GM12878 (cell line): ENCODE results near the gene CTXN1. TPM values are rescaled to one million over a fixed set of nuclear protein-coding genes. Genes with fewer than 3 reads are reported as not detected.

Experiments used
- ATAC-seq: fragments of 200-7000 bp; cut with Tn5 transposase; 3 replicates; pipeline ENCODE4 v1.9.1; 2020; ENCODE audit warnings: mild to moderate bottlenecking, moderate library complexity
- BruUV-seq: library from RNA; stranded (reverse); fragments of 400-500 nt; replicated peaks from 2 replicates; lab custom pipeline; 2021; lab: Mats Ljungman, UMichigan
- CTCF ChIA-PET: fragments of 300-600 bp; sonication (Branson Sonifier 250); formaldehyde crosslinking; extraction: SDS; loops from one replicate; lab custom pipeline; 2021; ENCODE audit warnings: inconsistent platforms; lab: Yijun Ruan, JAX
- POLR2A ChIA-PET: fragments of 350-600 bp; formaldehyde crosslinking; extraction: SDS; loops from one replicate; lab custom pipeline; 2021; ENCODE audit warnings: inconsistent platforms; lab: Charles Lee
- RAD21 ChIA-PET: fragments of 300-600 bp; sonication (Branson Sonifier 250); formaldehyde crosslinking; loops from one replicate; lab custom pipeline; 2023; ENCODE audit warnings: antibody characterized with exemption; ENCODE audit not compliant: unreplicated experiment; lab: Charles Lee
- SMC1A ChIA-PET: fragments of 300-600 bp; sonication (Branson Sonifier 250); formaldehyde crosslinking; loops from one replicate; lab custom pipeline; 2023; ENCODE audit not compliant: unreplicated experiment, uncharacterized antibody; lab: Charles Lee
- DNase-seq: peaks from one replicate; pipeline ENCODE4 v3.0.0-alpha.2; 2011; ENCODE audit warnings: low read depth, low spot score
- FAIRE-seq: peaks from 3 replicates; lab custom pipeline; 2011; peaks lifted over from hg19 to GRCh38; lab: Jason Lieb, UNC
- H2AFZ ChIP-seq: 2 replicates; pipeline ENCODE4 v1.6.0; 2011; ENCODE audit warnings: low read depth, low read length, control low read depth; ENCODE audit not compliant: control insufficient read depth
- H3K27ac ChIP-seq: 2 replicates; pipeline ENCODE4 v1.5.1; 2011; ENCODE audit warnings: control low read depth; ENCODE audit not compliant: control insufficient read depth, insufficient read depth
- H3K27me3 ChIP-seq, 2 experiments: replicated peaks in 1 of 2; 2 replicates each; pipeline versions ENCODE4 v1.6.0 to v1.6.1; 2011; ENCODE audit warnings: low read length in 1 of 2; ENCODE audit not compliant: control insufficient read depth in 2 of 2, insufficient read depth in 2 of 2
- H3K36me3 ChIP-seq, 2 experiments: 2 replicates each; pipeline ENCODE4 v1.5.1; 2011; ENCODE audit warnings: low read length in 1 of 2; ENCODE audit not compliant: control insufficient read depth in 2 of 2, insufficient read depth in 2 of 2
- H3K4me1 ChIP-seq: 2 replicates; pipeline ENCODE4 v1.6.1; 2011; ENCODE audit warnings: mild to moderate bottlenecking, low read length, moderate library complexity, mixed read lengths; ENCODE audit not compliant: control insufficient read depth, insufficient read depth
- H3K4me2 ChIP-seq: 2 replicates; pipeline ENCODE4 v1.6.0; 2011; ENCODE audit warnings: control low read depth; ENCODE audit not compliant: control insufficient read depth, insufficient read depth
- H3K4me3 ChIP-seq: fragments of 200-600 bp; sonication (generic); 2 replicates; pipeline ENCODE4 v1.5.1; 2016
- H3K79me2 ChIP-seq: 2 replicates; pipeline ENCODE4 v1.6.0; 2011; ENCODE audit warnings: low read length; ENCODE audit not compliant: control insufficient read depth, insufficient read depth
- H3K9ac ChIP-seq: 2 replicates; pipeline ENCODE4 v1.8.0; 2011; ENCODE audit warnings: low read length, control low read depth, mixed read lengths; ENCODE audit not compliant: control insufficient read depth, insufficient read depth
- H3K9me3 ChIP-seq: replicated peaks from 3 replicates; pipeline ENCODE4 v1.5.1; 2011; ENCODE audit warnings: mild to moderate bottlenecking, low read length; ENCODE audit not compliant: control insufficient read depth, insufficient read depth
- H4K20me1 ChIP-seq: 2 replicates; pipeline ENCODE4 v1.6.0; 2011; ENCODE audit not compliant: control insufficient read depth, insufficient read depth
- BACH1 ChIP-seq: fragments of 450-650 bp; IDR thresholded peaks from 2 replicates; pipeline ENCODE4 v1.6.1; 2017; ENCODE audit warnings: mild to moderate bottlenecking, borderline replicate concordance
- CEBPB ChIP-seq, 2 experiments: fragments of 150-350 bp in 1 of 2; IDR thresholded peaks; 2 replicates each; pipeline ENCODE4 v1.6.1; 2012 to 2014; ENCODE audit warnings: low read depth in 2 of 2, low read length in 2 of 2, borderline replicate concordance in 1 of 2, inconsistent platforms in 1 of 2
- CREB1 ChIP-seq: IDR thresholded peaks from 2 replicates; pipeline ENCODE4 v1.6.1; 2012; ENCODE audit warnings: low read depth, mild to moderate bottlenecking, inconsistent platforms
- DPF2 ChIP-seq: fragments of 450-650 bp; IDR thresholded peaks from 2 replicates; pipeline ENCODE4 v1.6.1; 2017; ENCODE audit warnings: mild to moderate bottlenecking
- EGR1 ChIP-seq, 2 experiments: IDR thresholded peaks; 1 replicate in 1 of 2; 2 replicates in 1 of 2; pipeline ENCODE4 v1.6.1; 2011 to 2012; ENCODE audit warnings: low read depth in 2 of 2, low read length in 2 of 2, borderline replicate concordance in 1 of 2, mild to moderate bottlenecking in 1 of 2, moderate library complexity in 1 of 2
- EZH2 ChIP-seq: IDR thresholded peaks from 2 replicates; pipeline ENCODE4 v1.6.1; 2012; ENCODE audit warnings: low read depth, mild to moderate bottlenecking, control low read depth, inconsistent platforms, low read length, borderline replicate concordance; ENCODE audit not compliant: control insufficient read depth
- KDM1A ChIP-seq: fragments of 200-600 bp; sonication (generic); IDR thresholded peaks from 2 replicates; pipeline ENCODE4 v1.6.1; 2016; ENCODE audit warnings: borderline replicate concordance
- NBN ChIP-seq: fragments of 450-650 bp; IDR thresholded peaks from 2 replicates; pipeline ENCODE4 v1.6.1; 2016
- SPI1 ChIP-seq: IDR thresholded peaks from 2 replicates; pipeline ENCODE4 v1.6.1; 2011; ENCODE audit warnings: low read depth, mild to moderate bottlenecking, low read length, moderate library complexity, borderline replicate concordance; ENCODE audit not compliant: insufficient read depth
- WGBS: methylation state at CpG from one replicate; pipeline ENCODE4 v1.1.6; 2016; ENCODE audit warnings: low lambda C conversion rate; ENCODE audit not compliant: insufficient replicate concordance, insufficient coverage; ENCODE audit errors: missing lambda C conversion rate; 5-methylcytosine and 5-hydroxymethylcytosine counted together
- in situ Hi-C: fragments of 300-500 bp; cut with MboI; formaldehyde crosslinking; loops from 9 replicates; pipeline ENCODE4 v1.14.3; 2018; ENCODE audit warnings: mixed read lengths
- intact Hi-C: fragments of 100-400 bp; cut with micrococcal nuclease; formaldehyde crosslinking; loops from one replicate; pipeline ENCODE4 v1.14.2; 2022; ENCODE audit not compliant: unreplicated experiment
- polyA plus RNA-seq, 11 experiments: library from polyadenylated mRNA; depleted of rRNA in 4 of 11; unstranded in 6 of 11; stranded (reverse) in 5 of 11; fragments of >200 nt; fragmentation: Nextera tagmentation in 4 of 11; fragmentation: Illumina TruSeq in 1 of 11; extraction: Ambion mirVana in 4 of 11; extraction: Trizol in 1 of 11; gene quantifications; 1 replicate in 1 of 11; 2 replicates in 10 of 11; pipeline versions ENCODE4 v1.2.1 to v1.2.3, GENCODE V29; 2011 to 2016; ENCODE audit warnings: inconsistent platforms in 2 of 11, missing spikeins in 2 of 11, low read depth in 1 of 11
- total RNA-seq, 4 experiments: library from RNA; depleted of rRNA in 3 of 4; stranded (reverse); fragments of >200 nt in 3 of 4; fragmentation: Illumina TruSeq in 1 of 4; extraction: Trizol in 1 of 4; gene quantifications; 2 replicates each; pipeline versions ENCODE4 v1.2.1 to v1.2.3, GENCODE V29; 2013 to 2021

The CTXN1 gene
- total and polyA plus RNA-seq, 10 of the 15 experiments (the other 5 are each of a cell fraction or from before 2014, with no cell fraction given): 0.04 to 1.0 (median 0.38) TPM; not detected in 4

DNA sequence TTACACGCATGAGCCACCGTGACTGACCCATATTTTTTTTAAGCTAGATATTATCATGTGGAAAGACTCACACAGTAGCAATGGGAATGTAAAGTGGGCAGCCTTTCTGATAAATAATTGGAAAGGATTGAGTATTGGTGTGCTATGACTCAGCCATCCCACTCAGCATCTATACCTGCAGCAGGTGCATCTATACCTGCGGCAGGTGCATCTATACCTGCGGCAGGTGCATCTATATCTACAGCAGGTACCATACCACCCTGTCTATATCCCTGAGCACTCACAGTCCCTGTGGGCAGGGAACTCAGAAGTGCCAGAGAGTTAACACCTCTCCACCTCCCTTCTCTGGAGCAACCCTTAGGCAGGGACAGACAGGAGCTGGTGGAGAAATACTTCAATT, 42.8 kb downstream of the CTXN1 start:
- ChIA-PET POLR2A (interaction anchor here (0.6 to 1.0 kb wide), 2 partner anchors 21 to 80 kb away, joined by 4 to 7 read pairs; partner anchors contain the start of gene MAP2K7), CTCF (interaction anchor here (0.9 to 1.3 kb wide), 2 partner anchors 10 to 14 kb away, joined by 3 read pairs; no protein-coding TSS in a partner anchor), RAD21 (interaction anchor here (0.6 to 1.6 kb wide), 2 partner anchors 315 to 436 kb away, joined by 3 read pairs; no protein-coding TSS in a partner anchor), SMC1A (interaction anchor here (1.2 kb wide), 1 partner anchor 306 kb away, joined by 3 read pairs; no protein-coding TSS in a partner anchor)
- Histone ChIP-seq H3K27me3 (peaks cover 0 to 2% of the 10 kb centered on the region in 2 experiments; a peak in 2 of 4 replicates), H3K4me2 (no peak overlapping the region), H3K79me2 (no peaks in the 10 kb centered on the region), H3K27ac (no peak overlapping the region), H3K9me3 (no peaks in the 10 kb centered on the region), H2AFZ (no peak overlapping the region), H3K36me3 (no peaks in the 10 kb centered on the region), H3K4me1 (no peaks in the 10 kb centered on the region), H3K4me3 (no peak overlapping the region), H4K20me1 (no peaks in the 10 kb centered on the region), H3K9ac (no peak overlapping the region)
- DNase-seq: no peak
- WGBS: 85% methylated on average over 4 of the region's 4 CpGs
- ATAC-seq: no peak
- in situ Hi-C loops (no loop called here), intact Hi-C loops (no loop called here)
- no peak for FAIRE-seq
- TF ChIP-seq KDM1A: no peak
- no TSS peak for BruUV-seq

GRCh38 chr19:7881910-7882309, 44.0 kb downstream of the CTXN1 start:
- ChIA-PET CTCF (interaction anchor here (1.0 kb wide), 1 partner anchor 13 kb away, joined by 4 read pairs; no protein-coding TSS in a partner anchor), POLR2A (interaction anchor here (0.6 kb wide), 1 partner anchor 161 kb away, joined by 7 read pairs; no protein-coding TSS in a partner anchor), SMC1A (no interaction called here), RAD21 (interaction anchor here (1.4 kb wide), 1 partner anchor 39 kb away, joined by 8 read pairs; the partner anchor contains the start of gene SNAPC2)
- DNase-seq (no peak), FAIRE-seq (no peak), ATAC-seq (no peak)
- no TSS peak for BruUV-seq
- intact Hi-C loops: no loop called here
- no peak for TF ChIP-seq SPI1
- TF ChIP-seq EGR1 (IDR thresholded peaks at IDR 0.05; ENCODE audit: borderline replicate concordance in 1 of 2, low read depth in 2 of 2, low read length in 2 of 2): no peak
- TF ChIP-seq CEBPB (IDR thresholded peaks at IDR 0.05; ENCODE audit: borderline replicate concordance in 1 of 2, low read depth in 2 of 2, low read length in 2 of 2): no peak
- TF ChIP-seq DPF2: no peak
- no peak for TF ChIP-seq EZH2
- TF ChIP-seq CREB1: no peak
- no peak for TF ChIP-seq BACH1
- TF ChIP-seq NBN: no peak
- H3K79me2 ChIP-seq: no peaks in the 10 kb centered on the region
- H3K9me3 ChIP-seq: no peaks in the 10 kb centered on the region
- no peak overlapping the region for H3K4me2 ChIP-seq
- H3K27ac ChIP-seq: no peak overlapping the region
- H3K9ac ChIP-seq: no peak overlapping the region
- no peaks in the 10 kb centered on the region for H3K36me3 ChIP-seq
- no peak overlapping the region for H3K4me3 ChIP-seq
- no peaks in the 10 kb centered on the region for H3K27me3 ChIP-seq
- WGBS: 72% methylated on average over 3 of the region's 3 CpGs
- H4K20me1 ChIP-seq: no peaks in the 10 kb centered on the region
- in situ Hi-C loops: no loop called here
- no peak overlapping the region for H2AFZ ChIP-seq
- no peaks in the 10 kb centered on the region for H3K4me1 ChIP-seq
